NCI-H526 (cell line): Measurements from ENCODE around the gene RNF150.
A peak's percentile ranks its signal among the peaks of the same experiment; 100 is the strongest.
"Not testable (repeated sequence)": the region's sequence is repeated elsewhere in the genome, so short reads cannot be mapped to it uniquely, and the experiment has no call there.

Experiments used
- DNase-seq, 2 experiments: peaks; one replicate each; lab custom pipeline; 2025; lab: John Stamatoyannopoulos, UW

Gene RNF150

GRCh38 chr4:141075553-141075952 is 57.7 kb downstream of the RNF150 start:
- no peak for DNase-seq

- DNase-seq, result no peak
These were observed 59.0 kb downstream of the RNF150 start for GRCh38 chr4:141074098-141074878.

- no peak for DNase-seq
These were observed 66.6 kb downstream of the RNF150 start for GRCh38 chr4:141066690-141067089.

- DNase-seq, result no peak
These were observed 67.4 kb downstream of the RNF150 start for GRCh38 chr4:141065872-141066271.

- DNase-seq, result no peak
These were observed 70.6 kb downstream of the RNF150 start for GRCh38 chr4:141062651-141063050.

- no peak for DNase-seq
These were observed 74.4 kb downstream of the RNF150 start for GRCh38 chr4:141058591-141059512.

GRCh38 chr4:141057582-141057981 is 75.7 kb downstream of the RNF150 start:
- no peak for DNase-seq

- DNase-seq, result no peak
These were observed 76.8 kb downstream of the RNF150 start for GRCh38 chr4:141056473-141056872.

- DNase-seq, result no peak
These were observed 78.8 kb downstream of the RNF150 start for GRCh38 chr4:141054446-141054845.

- not testable (repeated sequence) for DNase-seq
These were observed 82.3 kb downstream of the RNF150 start for GRCh38 chr4:141050999-141051398.

GRCh38 chr4:141047228-141047884 is 85.9 kb downstream of the RNF150 start:
- DNase-seq, result no peak

GRCh38 chr4:141046255-141046654 is 87.0 kb downstream of the RNF150 start:
- no peak for DNase-seq

- DNase-seq, result no peak
These were observed 87.4 kb downstream of the RNF150 start for GRCh38 chr4:141045848-141046247.

- DNase-seq, result no peak
These were observed 92.2 kb downstream of the RNF150 start for GRCh38 chr4:141041021-141041476.

- DNase-seq, result no peak
These were observed 94.1 kb downstream of the RNF150 start for GRCh38 chr4:141039156-141039555.

GRCh38 chr4:141038428-141038827 is 94.8 kb downstream of the RNF150 start:
- no peak for DNase-seq

- no peak for DNase-seq
These were observed 95.8 kb downstream of the RNF150 start for GRCh38 chr4:141037446-141037845.

- no peak for DNase-seq
These were observed 96.5 kb downstream of the RNF150 start for GRCh38 chr4:141036786-141037185.

GRCh38 chr4:141035920-141036319 is 97.3 kb downstream of the RNF150 start:
- DNase-seq, result no peak

GRCh38 chr4:141028024-141028529 is 105.2 kb downstream of the RNF150 start:
- DNase-seq, result peak in 1 of 2 experiments; percentile 37

GRCh38 chr4:141027421-141027820 is 105.8 kb downstream of the RNF150 start:
- DNase-seq, result no peak

GRCh38 chr4:141026900-141027299 is 106.4 kb downstream of the RNF150 start:
- no peak for DNase-seq
